Lung (tissue), 12 donors: ENCODE data around the gene NMRAL1. TPM values are rescaled to one million over a fixed set of nuclear protein-coding genes. Genes with fewer than 3 reads are reported as not detected.

Experiments
- ATAC-seq: fragments of 200-7000 bp; cut with Tn5 transposase; one replicate; pipeline ENCODE4 v1.9.1; 2020; ENCODE audit warnings: moderate number of reproducible peaks; ENCODE audit not compliant: insufficient read depth, low FRiP score
- DNase-seq, 3 donors: peaks; one replicate each; pipeline ENCODE4 v3.0.0-alpha.2; 2013 to 2017
- H3K27ac ChIP-seq, 2 donors: one replicate each; pipeline ENCODE4 v1.5.1; 2013; ENCODE audit warnings: mild to moderate bottlenecking in 2 of 2, moderate library complexity in 2 of 2, control low read depth in 1 of 2, inconsistent platforms in 1 of 2, low read depth in 1 of 2, low read length in 1 of 2
- H3K27me3 ChIP-seq, 3 donors: one replicate each; pipeline ENCODE4 v1.5.1; 2013; ENCODE audit warnings: low read length in 2 of 3; ENCODE audit not compliant: control insufficient read depth in 3 of 3, insufficient read depth in 3 of 3
- H3K36me3 ChIP-seq, 4 donors: one replicate each; pipeline ENCODE4 v1.5.1; 2013; ENCODE audit warnings: low read length in 4 of 4, mild to moderate bottlenecking in 1 of 4, moderate library complexity in 1 of 4; ENCODE audit not compliant: control insufficient read depth in 4 of 4, insufficient read depth in 4 of 4
- H3K4me1 ChIP-seq, 5 donors: one replicate each; pipeline ENCODE4 v1.5.1; 2013; ENCODE audit warnings: low read length in 5 of 5, mild to moderate bottlenecking in 2 of 5, moderate library complexity in 1 of 5; ENCODE audit not compliant: control insufficient read depth in 5 of 5, insufficient read depth in 5 of 5
- H3K4me3 ChIP-seq: one replicate; pipeline ENCODE4 v1.5.1; 2013; ENCODE audit warnings: mild to moderate bottlenecking, control low read depth, moderate library complexity
- H3K9ac ChIP-seq, 2 donors: one replicate each; pipeline ENCODE4 v1.5.1; 2013; ENCODE audit warnings: low read length in 2 of 2, control low read depth in 1 of 2; ENCODE audit not compliant: insufficient read depth in 1 of 2
- H3K9me3 ChIP-seq, 4 donors: one replicate each; pipeline ENCODE4 v1.5.1; 2013; ENCODE audit warnings: low read length in 3 of 4, mild to moderate bottlenecking in 1 of 4, moderate library complexity in 1 of 4; ENCODE audit not compliant: control insufficient read depth in 4 of 4, insufficient read depth in 3 of 4
- WGBS, 2 donors: extraction: QIAGEN DNeasy Blood & Tissue Kit; methylation state at CpG; one replicate each; pipeline ENCODE4 v1.1.7; 2013; 5-methylcytosine and 5-hydroxymethylcytosine counted together
- polyA plus RNA-seq, 2 donors: library from polyadenylated mRNA; stranded (reverse); fragments of 200-250 nt; gene quantifications; one replicate each; pipeline ENCODE4 v1.2.1, GENCODE V29; 2013
- total RNA-seq, 2 donors: library from RNA; depleted of rRNA in 1 of 2; stranded (reverse); fragments of >200 nt in 1 of 2; gene quantifications; one replicate each; pipeline ENCODE4 v1.2.1, GENCODE V29; 2014 to 2021
- TF ChIP-seq, protein P1 (sequence below): IDR thresholded peaks from 2 replicates; pipeline ENCODE4 v1.5.1; 2012; ENCODE audit warnings: mild to moderate bottlenecking; ENCODE audit errors: control extremely low read depth, extremely low read depth
- donor health status: control.
- donor health status: control.
- donor health status: Bipolar disorder and iron deficiency.
- donor health status: healthy.
- donor health status: DM: yes; HTN: yes; CAD: no.

Gene NMRAL1
- total and polyA plus RNA-seq, 4 donors, result 23.4 to 57.4 (median 46.8) TPM

DNA sequence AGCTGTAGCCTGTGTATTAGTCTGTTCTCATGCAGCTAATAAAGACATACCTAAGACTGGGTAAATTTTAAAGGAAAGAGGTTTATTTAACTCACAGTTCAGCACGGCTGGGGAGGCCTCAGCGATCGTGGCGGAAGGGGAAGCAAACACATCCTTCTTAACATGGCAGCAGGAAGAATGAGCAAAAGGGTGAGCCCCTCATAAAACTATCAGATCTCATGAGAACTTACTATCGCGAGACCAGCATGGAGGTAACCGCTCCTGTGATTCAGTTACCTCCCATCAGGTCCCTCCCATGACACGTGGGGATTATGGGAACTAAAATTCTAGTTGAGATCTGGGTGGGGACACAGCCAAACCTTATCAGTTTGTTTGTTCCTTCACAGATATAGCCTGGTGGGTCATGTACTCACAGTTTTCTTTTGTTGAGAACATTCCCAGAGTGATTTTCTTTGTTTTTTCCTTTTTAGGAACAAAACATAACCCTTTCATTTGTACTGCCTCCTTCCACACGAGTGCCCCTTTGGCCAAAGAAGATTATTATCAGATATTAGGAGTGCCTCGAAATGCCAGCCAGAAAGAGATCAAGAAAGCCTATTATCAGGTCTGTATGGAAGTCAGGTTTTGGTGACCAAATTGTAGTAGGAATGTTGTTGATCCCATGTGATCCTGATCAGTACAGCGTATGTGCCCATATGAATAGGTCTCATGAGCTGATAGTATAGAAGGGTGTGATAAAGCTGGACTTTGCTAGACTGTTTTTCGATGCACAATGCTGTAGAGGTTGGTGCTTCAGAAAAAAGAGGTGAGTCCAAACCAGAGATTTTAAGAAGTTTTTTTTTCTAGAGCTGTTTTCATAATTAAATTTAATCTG, 40.3 kb downstream of the NMRAL1 start:
- TF ChIP-seq, protein P1, sequence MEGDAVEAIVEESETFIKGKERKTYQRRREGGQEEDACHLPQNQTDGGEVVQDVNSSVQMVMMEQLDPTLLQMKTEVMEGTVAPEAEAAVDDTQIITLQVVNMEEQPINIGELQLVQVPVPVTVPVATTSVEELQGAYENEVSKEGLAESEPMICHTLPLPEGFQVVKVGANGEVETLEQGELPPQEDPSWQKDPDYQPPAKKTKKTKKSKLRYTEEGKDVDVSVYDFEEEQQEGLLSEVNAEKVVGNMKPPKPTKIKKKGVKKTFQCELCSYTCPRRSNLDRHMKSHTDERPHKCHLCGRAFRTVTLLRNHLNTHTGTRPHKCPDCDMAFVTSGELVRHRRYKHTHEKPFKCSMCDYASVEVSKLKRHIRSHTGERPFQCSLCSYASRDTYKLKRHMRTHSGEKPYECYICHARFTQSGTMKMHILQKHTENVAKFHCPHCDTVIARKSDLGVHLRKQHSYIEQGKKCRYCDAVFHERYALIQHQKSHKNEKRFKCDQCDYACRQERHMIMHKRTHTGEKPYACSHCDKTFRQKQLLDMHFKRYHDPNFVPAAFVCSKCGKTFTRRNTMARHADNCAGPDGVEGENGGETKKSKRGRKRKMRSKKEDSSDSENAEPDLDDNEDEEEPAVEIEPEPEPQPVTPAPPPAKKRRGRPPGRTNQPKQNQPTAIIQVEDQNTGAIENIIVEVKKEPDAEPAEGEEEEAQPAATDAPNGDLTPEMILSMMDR, result no peak
- no peaks in the 10 kb centered on the region for H3K4me1 ChIP-seq
- ATAC-seq, result no peak
- H3K4me3 ChIP-seq, result no peak overlapping the region
- WGBS, 2 donors, result 79 to 82% methylated on average over 12 of the region's 12 CpGs
- no peaks in the 10 kb centered on the region for H3K9me3 ChIP-seq
- H3K27me3 ChIP-seq, result no peaks in the 10 kb centered on the region
- peaks cover 9 to 34% (median 17%) of the 10 kb centered on the region in 4 donors for H3K36me3 ChIP-seq
- no peak overlapping the region for H3K27ac ChIP-seq
- H3K9ac ChIP-seq, result no peak overlapping the region
- DNase-seq, result no peak

DNA sequence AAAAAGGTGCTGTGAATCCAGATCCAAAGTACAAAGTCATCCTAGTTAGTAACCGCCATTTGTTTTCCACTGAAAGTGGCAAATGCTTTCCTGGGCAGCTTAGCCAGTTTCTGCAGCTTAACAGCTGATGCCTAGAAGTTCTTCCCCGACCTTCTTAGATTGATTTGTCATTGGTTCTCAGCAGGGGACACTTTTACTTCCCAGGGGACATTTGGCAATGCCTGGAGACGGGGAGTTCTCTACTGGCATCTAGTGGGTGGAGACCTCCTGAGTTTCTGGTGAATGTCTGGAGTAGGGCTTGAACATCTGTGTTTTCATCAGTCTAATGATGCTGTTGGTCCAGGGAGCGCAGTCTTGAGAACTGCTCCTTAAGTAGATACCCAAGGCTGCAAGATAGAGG, 41.2 kb downstream of the NMRAL1 start:
- H3K9me3 ChIP-seq, result no peaks in the 10 kb centered on the region
- ATAC-seq (no peak), DNase-seq (no peak)
- no peaks in the 10 kb centered on the region for H3K27me3 ChIP-seq
- no peaks in the 10 kb centered on the region for H3K4me1 ChIP-seq
- H3K9ac ChIP-seq, result no peak overlapping the region
- peaks cover 9 to 32% (median 16%) of the 10 kb centered on the region in 4 donors for H3K36me3 ChIP-seq
- H3K4me3 ChIP-seq, result no peak overlapping the region
- no peak overlapping the region for H3K27ac ChIP-seq
- TF ChIP-seq, protein P1, result no peak
- WGBS, 2 donors, result 93 to 94% methylated on average over 4 of the region's 4 CpGs

DNA sequence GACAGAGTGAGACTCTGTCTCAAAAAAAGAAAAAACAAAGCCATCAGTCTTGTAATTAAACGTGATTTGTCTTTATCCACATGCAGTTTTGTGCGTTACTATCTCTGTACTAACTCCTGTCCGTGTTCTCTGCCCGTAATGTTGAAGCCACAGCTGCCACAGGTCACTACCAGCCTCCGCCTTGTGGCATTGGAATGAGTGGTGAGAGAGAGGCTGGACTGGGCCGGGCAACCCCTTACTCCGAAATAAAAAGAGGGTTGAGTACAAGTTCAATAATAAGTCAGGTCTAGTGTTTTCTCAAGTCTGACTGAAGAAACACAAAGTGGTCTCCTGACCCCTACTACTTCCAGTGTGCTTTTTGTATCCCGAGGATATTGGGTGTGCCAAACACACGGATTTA, 43.4 kb downstream of the NMRAL1 start:
- WGBS, 2 donors, result 92 to 93% methylated on average over 9 of the region's 9 CpGs

More for the DNA sequence above, 43.4 kb downstream of the NMRAL1 start:
- ATAC-seq (no peak), DNase-seq (no peak)
- H3K4me1 ChIP-seq, result peaks cover 0 to 10% (median 5%) of the 10 kb centered on the region in 5 donors
- TF ChIP-seq, protein P1, result no peak
- H3K9me3 ChIP-seq, result no peaks in the 10 kb centered on the region
- no peaks in the 10 kb centered on the region for H3K27me3 ChIP-seq
- peaks cover 0 to 16% (median 9%) of the 10 kb centered on the region in 4 donors for H3K36me3 ChIP-seq
- H3K27ac ChIP-seq, result no peak overlapping the region
- H3K9ac ChIP-seq, result no peak overlapping the region
- no peak overlapping the region for H3K4me3 ChIP-seq
